ENCODE measurements around the gene POFUT2.
A peak's percentile ranks its signal among the peaks of the same experiment; 100 is the strongest.

The POFUT2 gene

GRCh38 chr21:45287438-45288391 is at the start of gene POFUT2:
Gene POFUT2, minus strand, starts transcription at chr21:45287895. Its CDS starts 24 bp downstream, at chr21:45287871.
- peak; percentile 84 to 96 for DNase-seq

- no peak for DNase-seq
These were observed 49.2 kb upstream of the POFUT2 start for GRCh38 chr21:45336870-45337269.

- no peak for DNase-seq
These were observed 48.8 kb upstream of the POFUT2 start for GRCh38 chr21:45336535-45336810.

- no peak for DNase-seq
These were observed 48.3 kb upstream of the POFUT2 start for GRCh38 chr21:45335761-45336534.

- no peak for DNase-seq
These were observed 47.6 kb upstream of the POFUT2 start for GRCh38 chr21:45335151-45335760.

- no peak for DNase-seq
These were observed 46.9 kb upstream of the POFUT2 start for GRCh38 chr21:45334591-45335081.

GRCh38 chr21:45334134-45334533 is 46.4 kb upstream of the POFUT2 start:
- no peak for DNase-seq

- DNase-seq, result no peak
These were observed 46.0 kb upstream of the POFUT2 start for GRCh38 chr21:45333583-45334121.

- no peak for DNase-seq
These were observed 45.4 kb upstream of the POFUT2 start for GRCh38 chr21:45332981-45333582.

- DNase-seq, result no peak
These were observed 44.7 kb upstream of the POFUT2 start for GRCh38 chr21:45332415-45332814.

GRCh38 chr21:45331531-45332147 is 43.9 kb upstream of the POFUT2 start:
- no peak for DNase-seq

- no peak for DNase-seq
These were observed 43.2 kb upstream of the POFUT2 start for GRCh38 chr21:45330851-45331261.

- DNase-seq, result no peak
These were observed 42.5 kb upstream of the POFUT2 start for GRCh38 chr21:45330075-45330781.

GRCh38 chr21:45329261-45330074 is 41.8 kb upstream of the POFUT2 start:
- DNase-seq, result no peak

- no peak for DNase-seq
These were observed 40.8 kb upstream of the POFUT2 start for GRCh38 chr21:45328198-45329091.

- no peak for DNase-seq
These were observed 39.9 kb upstream of the POFUT2 start for GRCh38 chr21:45327441-45328197.

- DNase-seq, result no peak
These were observed 39.3 kb upstream of the POFUT2 start for GRCh38 chr21:45326891-45327440.

GRCh38 chr21:45326169-45326851 is 38.6 kb upstream of the POFUT2 start:
- DNase-seq, result no peak
